Measurements from ENCODE around the gene ZKSCAN4.

GRCh38 chr6:28257042-28257441 is 5.0 kb upstream of the ZKSCAN4 start:
- TF ChIP-seq EZH2 (IDR thresholded peaks at IDR 0.05; ENCODE audit: borderline replicate concordance, insufficient read depth, low read depth, low read length, poor library complexity, severe bottlenecking) (no peak), CTCF (IDR thresholded peaks at IDR 0.05) (no peak)
